ENCODE measurements around the gene ASCL4.

- TF ChIP-seq CTCF (IDR thresholded peaks at IDR 0.05) (no peak), POLR2AphosphoS5 (IDR thresholded peaks at IDR 0.05; ENCODE audit: low read depth, low read length) (no peak)
These were observed at the start of gene ASCL4 for GRCh38 chr12:107774349-107775029.
